Osteocyte (in vitro differentiated cells): ENCODE results near the gene TSPAN15. TPM values are rescaled to one million over a fixed set of nuclear protein-coding genes. Genes with fewer than 3 reads are reported as not detected.

Experiments
- DNase-seq: peaks from one replicate; pipeline ENCODE4 v3.0.0; 2021; ENCODE audit warnings: mixed read lengths; ENCODE audit not compliant: unreplicated experiment; ENCODE audit errors: extremely low spot score
- H3K27ac Mint-ChIP-seq: one replicate; pipeline ENCODE4 v1.8.0; 2021; ENCODE audit warnings: mild to moderate bottlenecking, mixed read lengths; ENCODE audit not compliant: unreplicated experiment
- H3K27me3 Mint-ChIP-seq: one replicate; pipeline ENCODE4 v1.8.0; 2021; ENCODE audit warnings: mixed read lengths; ENCODE audit not compliant: unreplicated experiment
- H3K36me3 Mint-ChIP-seq: one replicate; pipeline ENCODE4 v1.8.0; 2021; ENCODE audit warnings: mixed read lengths; ENCODE audit not compliant: unreplicated experiment
- H3K4me1 Mint-ChIP-seq: one replicate; pipeline ENCODE4 v1.8.0; 2021; ENCODE audit warnings: mixed read lengths; ENCODE audit not compliant: unreplicated experiment
- H3K4me3 Mint-ChIP-seq: one replicate; pipeline ENCODE4 v1.8.0; 2021; ENCODE audit warnings: mild to moderate bottlenecking, moderate library complexity, mixed read lengths; ENCODE audit not compliant: unreplicated experiment
- H3K9me3 Mint-ChIP-seq: one replicate; pipeline ENCODE4 v1.8.0; 2021; ENCODE audit warnings: mixed read lengths; ENCODE audit not compliant: unreplicated experiment
- total RNA-seq: library from RNA; stranded (reverse); gene quantifications from 2 replicates; pipeline ENCODE4 v1.2.1, GENCODE V29; 2021
- TF ChIP-seq, protein P1 (sequence below): fragments of 200-600 bp; sonication (generic); IDR thresholded peaks from 2 replicates; pipeline ENCODE4 v1.5.0; 2021; ENCODE audit warnings: antibody characterized with exemption, mild to moderate bottlenecking, moderate library complexity

Gene TSPAN15
- total RNA-seq, 1 donor from 2014 or later, result 0.94 TPM

DNA sequence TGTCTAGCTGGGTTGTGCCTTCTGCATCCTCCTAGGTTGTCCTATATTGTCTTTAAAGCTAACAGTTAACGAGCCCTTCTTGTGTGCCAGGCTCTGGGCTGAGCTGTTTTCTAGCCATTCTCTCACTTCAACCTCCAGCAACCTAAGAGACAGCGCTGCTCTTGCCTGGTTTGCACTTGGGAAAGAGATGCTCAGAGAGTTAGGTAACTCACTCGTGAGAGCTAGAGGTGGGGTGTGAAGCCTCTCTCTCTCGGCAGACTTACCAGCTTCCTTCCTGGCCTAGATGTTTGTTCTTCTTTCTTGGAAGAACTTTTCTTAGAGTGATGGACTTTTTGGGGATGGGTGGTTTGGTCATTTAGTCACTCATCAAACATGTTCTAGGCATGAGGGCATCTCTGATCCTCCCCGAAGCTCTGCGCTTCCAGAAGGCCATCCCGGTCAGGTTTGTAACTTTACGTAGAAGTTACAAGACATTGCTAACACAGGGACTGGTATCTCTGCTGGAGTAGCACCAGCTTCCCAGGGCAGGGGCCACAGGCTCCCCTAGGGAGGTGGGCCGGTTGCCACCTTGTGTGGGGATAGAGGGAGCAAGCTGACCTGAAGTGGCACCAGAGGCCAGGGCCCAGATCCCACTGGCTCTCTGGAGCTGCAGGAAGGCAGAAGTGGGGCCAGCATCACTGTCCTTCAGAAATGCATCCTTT, 14.3 kb downstream of the TSPAN15 start:
- H3K9me3 Mint-ChIP-seq, result no peaks in the 10 kb centered on the region
- peaks cover under 1% of the 10 kb centered on the region for H3K27me3 Mint-ChIP-seq
- DNase-seq, result no peak
- H3K4me1 Mint-ChIP-seq, result peaks cover 14% of the 10 kb centered on the region
- TF ChIP-seq, protein P1, sequence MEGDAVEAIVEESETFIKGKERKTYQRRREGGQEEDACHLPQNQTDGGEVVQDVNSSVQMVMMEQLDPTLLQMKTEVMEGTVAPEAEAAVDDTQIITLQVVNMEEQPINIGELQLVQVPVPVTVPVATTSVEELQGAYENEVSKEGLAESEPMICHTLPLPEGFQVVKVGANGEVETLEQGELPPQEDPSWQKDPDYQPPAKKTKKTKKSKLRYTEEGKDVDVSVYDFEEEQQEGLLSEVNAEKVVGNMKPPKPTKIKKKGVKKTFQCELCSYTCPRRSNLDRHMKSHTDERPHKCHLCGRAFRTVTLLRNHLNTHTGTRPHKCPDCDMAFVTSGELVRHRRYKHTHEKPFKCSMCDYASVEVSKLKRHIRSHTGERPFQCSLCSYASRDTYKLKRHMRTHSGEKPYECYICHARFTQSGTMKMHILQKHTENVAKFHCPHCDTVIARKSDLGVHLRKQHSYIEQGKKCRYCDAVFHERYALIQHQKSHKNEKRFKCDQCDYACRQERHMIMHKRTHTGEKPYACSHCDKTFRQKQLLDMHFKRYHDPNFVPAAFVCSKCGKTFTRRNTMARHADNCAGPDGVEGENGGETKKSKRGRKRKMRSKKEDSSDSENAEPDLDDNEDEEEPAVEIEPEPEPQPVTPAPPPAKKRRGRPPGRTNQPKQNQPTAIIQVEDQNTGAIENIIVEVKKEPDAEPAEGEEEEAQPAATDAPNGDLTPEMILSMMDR, result no peak
- no peak overlapping the region for H3K27ac Mint-ChIP-seq
- no peak overlapping the region for H3K4me3 Mint-ChIP-seq
- no peaks in the 10 kb centered on the region for H3K36me3 Mint-ChIP-seq

GRCh38 chr10:69466158-69466490, 14.9 kb downstream of the TSPAN15 start:
- peaks cover 3% of the 10 kb centered on the region for H3K27me3 Mint-ChIP-seq

GRCh38 chr10:69466689-69467088, 15.4 kb downstream of the TSPAN15 start:
- Mint-ChIP-seq H3K27ac (no peak overlapping the region), H3K36me3 (no peaks in the 10 kb centered on the region), H3K9me3 (no peaks in the 10 kb centered on the region), H3K27me3 (peaks cover 3% of the 10 kb centered on the region), H3K4me1 (peaks cover 16% of the 10 kb centered on the region), H3K4me3 (no peak overlapping the region)
- TF ChIP-seq, protein P1, result no peak
- DNase-seq, result no peak

More at GRCh38 chr10:69466158-69466490, 14.9 kb downstream of the TSPAN15 start:
- Mint-ChIP-seq H3K36me3 (no peaks in the 10 kb centered on the region), H3K27ac (no peak overlapping the region), H3K4me1 (peaks cover 14% of the 10 kb centered on the region), H3K4me3 (no peak overlapping the region), H3K9me3 (no peaks in the 10 kb centered on the region)
- no peak for DNase-seq
- TF ChIP-seq, protein P1, result no peak

DNA sequence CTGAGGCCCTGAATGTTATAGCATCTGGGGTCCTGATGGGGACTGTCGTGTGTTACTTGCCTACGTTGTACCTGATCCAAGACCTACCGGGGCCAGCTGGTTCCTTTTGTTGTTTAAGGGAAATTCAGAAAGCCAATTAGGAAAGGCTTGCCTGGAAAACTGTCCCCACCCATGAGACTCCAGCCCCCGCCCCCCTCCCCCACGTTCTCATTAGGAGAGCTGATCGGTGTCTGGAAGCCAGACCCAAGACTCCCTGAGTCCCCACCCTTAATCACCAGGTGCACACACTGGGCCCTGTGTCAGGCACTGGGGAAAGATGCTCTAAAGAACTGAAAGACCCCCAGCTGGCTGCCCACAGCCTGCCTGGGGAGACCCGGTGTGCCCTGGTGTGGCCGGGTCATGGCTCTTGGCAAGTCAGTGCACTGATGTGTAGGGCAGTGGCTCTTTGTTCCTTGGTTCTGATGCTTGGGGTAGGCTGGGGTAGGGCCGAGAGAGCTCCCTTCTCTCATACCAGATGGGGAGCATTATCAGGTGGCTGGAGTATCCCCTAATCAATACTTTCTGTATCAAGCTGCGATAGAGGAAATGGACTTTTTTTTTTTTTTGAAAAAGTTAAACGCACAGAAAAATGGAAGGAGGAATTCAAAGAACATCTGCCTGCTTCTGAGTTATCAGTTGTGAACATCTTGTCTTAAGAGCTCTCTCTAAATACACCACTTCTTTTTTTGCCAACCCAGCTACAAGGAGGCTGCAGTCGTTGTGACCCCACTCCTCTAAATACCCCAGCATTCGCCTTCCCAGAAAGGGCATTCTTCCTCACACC, 16.9 kb downstream of the TSPAN15 start:
- TF ChIP-seq, protein P1, result no peak
- no peak overlapping the region for H3K27ac Mint-ChIP-seq
- no peak for DNase-seq
- peaks cover 16% of the 10 kb centered on the region for H3K4me1 Mint-ChIP-seq
- H3K9me3 Mint-ChIP-seq, result no peaks in the 10 kb centered on the region
- no peak overlapping the region for H3K4me3 Mint-ChIP-seq
- H3K36me3 Mint-ChIP-seq, result no peaks in the 10 kb centered on the region
- peaks cover 3% of the 10 kb centered on the region for H3K27me3 Mint-ChIP-seq

GRCh38 chr10:69468751-69469089, 17.5 kb downstream of the TSPAN15 start:
- H3K4me1 Mint-ChIP-seq, result peaks cover 16% of the 10 kb centered on the region
- H3K4me3 Mint-ChIP-seq, result no peak overlapping the region
- no peaks in the 10 kb centered on the region for H3K36me3 Mint-ChIP-seq
- peaks cover 3% of the 10 kb centered on the region for H3K27me3 Mint-ChIP-seq
- H3K27ac Mint-ChIP-seq, result no peak overlapping the region
- H3K9me3 Mint-ChIP-seq, result no peaks in the 10 kb centered on the region
- TF ChIP-seq, protein P1, result no peak
- DNase-seq, result no peak
